Measurements from ENCODE around the gene RHOH.
A peak's percentile ranks its signal among the peaks of the same experiment; 100 is the strongest.
"Not testable (repeated sequence)": the region's sequence is repeated elsewhere in the genome, so short reads cannot be mapped to it uniquely, and the experiment has no call there.

RHOH gene

DNA sequence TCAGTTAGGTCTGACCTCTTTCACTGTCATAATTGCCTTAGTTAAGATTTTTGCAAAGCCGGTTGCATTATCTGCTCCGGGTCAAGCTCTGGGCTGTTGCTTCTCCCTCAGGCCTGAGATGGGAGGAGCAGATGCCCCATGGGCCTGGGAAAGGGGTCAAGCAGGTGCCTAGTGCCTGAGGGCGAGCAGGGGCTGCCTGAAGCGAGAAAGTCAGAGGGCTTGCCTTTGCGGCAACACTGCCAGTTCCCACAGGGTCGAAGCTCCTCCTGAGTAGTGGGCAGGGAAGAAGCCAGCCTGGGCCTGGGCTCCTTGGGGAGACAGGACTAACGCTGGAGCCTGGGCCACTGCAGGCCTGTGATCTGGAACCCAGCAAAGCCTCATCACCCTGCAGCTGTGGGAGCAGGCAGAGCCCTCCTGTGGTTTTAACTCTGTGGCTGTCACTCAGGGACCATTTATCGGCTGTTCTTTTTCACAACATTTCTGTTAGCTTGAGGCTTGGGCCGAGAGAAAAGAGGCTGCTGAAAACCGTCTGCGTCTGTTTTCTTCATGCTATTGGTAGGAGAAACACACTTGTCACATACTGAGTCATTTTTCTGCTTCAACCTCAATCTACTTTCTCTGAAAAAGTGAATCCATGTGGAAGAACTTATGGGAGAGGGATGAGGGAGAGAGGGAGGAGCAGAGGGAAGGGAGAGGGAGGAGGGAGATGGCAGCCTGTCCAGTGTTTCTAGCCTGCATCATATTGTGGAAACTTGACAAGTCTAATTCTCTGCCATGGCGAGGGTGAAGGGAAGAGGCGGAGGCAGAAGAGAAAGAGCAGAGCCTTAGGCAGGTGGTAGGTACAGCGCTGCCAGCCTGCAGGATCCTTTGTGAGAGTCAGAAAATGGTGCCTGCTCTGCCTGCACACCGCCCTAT, 68.4 kb downstream of the RHOH start:
- peak; percentile 12 for DNase-seq

DNA sequence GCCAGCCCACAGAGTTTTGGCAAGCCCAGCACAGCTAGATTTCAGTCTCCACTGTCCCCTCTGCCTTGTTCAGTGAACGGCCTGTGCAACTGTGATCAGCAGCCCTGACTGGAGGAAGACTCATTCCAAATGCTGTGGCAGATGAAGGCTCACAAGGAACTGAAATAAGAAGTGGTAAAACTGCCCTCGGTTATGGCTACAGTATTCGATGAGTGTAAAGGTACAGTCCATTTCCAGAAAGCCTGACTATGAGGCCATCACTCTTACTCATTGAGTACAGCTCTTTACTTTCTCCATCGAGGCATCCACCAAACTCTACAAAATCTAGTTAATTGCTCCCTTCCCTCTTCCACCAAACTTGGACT, 69.1 kb downstream of the RHOH start:
- DNase-seq = no peak

GRCh38 chr4:40269133-40269532, 72.3 kb downstream of the RHOH start:
- no peak for DNase-seq

DNA sequence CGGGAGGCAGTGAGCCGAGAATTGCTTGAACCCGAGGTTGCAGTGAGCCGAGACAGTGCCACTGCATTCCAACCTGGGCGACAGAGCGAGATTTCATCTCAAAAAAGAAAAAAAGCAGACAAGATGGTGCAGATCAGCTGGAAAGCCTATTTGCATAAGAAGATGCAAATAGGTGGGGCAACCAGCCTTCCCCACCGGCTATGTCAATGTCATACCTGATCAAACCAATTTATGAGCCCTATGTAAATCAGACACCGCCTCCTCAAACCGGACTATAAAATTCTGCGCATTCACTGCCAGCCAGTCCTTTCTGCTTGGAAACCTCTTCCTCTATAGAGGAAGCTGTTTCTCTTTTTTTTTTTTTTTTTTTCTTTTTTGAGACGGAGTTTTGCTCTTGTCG, 73.8 kb downstream of the RHOH start:
- DNase-seq = no peak

GRCh38 chr4:40275065-40275730, 78.4 kb downstream of the RHOH start:
- DNase-seq = no peak

- no peak for DNase-seq
Measured at GRCh38 chr4:40276546-40276945, 79.7 kb downstream of the RHOH start.

DNA sequence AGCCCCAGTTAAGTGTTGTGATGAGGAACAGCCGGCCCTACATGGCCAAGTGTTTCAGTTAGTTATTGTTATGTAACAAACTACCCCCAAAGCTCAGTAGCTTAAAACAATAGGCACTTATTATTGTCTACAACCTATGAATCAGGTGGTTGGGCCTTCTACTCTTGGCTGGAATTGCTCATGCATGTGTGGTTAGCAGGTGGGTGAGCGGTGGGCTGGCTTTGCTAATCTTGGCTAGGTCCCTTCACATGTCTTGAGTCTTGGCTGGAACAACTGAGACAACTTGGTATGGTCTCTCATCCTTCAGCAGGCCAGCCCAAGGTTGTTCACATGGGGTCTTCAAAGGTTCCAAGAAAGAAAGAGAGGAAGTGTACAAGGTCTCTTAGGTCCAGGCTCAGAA, 83.8 kb downstream of the RHOH start:
- no peak for DNase-seq

- DNase-seq = no peak
Measured at GRCh38 chr4:40281099-40281498, 84.3 kb downstream of the RHOH start.

DNA sequence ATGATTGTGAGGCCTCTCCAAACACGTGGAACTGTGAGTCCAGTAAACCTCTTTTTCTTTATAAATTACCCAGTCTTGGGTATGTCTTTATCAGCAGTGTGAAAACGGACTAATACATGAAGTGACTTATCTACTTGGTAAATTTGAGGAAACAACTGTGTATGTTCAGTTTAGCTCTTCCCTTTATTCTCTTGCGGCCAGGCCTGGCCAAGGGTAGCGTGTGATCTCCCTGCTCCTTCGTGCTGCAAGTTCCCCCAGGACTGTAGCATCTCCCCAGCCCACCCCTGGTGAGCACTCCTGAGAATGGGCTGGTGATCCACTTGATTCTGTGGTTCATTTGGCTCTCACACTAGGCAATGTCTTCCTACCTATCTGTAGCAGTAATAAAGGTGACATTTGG, 85.1 kb downstream of the RHOH start:
- DNase-seq = no peak

DNA sequence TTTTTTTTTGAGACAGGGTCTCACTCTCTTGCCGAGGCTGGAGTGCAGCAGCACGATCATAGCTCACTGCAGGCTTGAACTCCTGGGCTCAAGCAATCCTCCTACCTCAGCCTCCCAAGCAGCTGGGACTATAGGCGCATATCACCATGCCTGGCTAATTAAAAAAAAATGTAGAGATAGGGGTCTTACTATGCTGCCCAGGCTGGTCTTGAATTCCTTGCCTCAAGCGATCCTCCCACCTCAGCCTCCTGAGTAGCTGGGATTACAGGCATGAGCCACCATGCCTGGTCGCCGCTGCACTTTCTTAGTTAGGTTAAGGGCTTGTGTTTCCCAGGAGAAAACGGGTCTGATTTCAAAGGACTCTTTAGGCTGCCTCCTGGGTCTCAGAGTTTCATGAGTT, 86.0 kb downstream of the RHOH start:
- not testable (repeated sequence) for DNase-seq

GRCh38 chr4:40283413-40283812, 86.6 kb downstream of the RHOH start:
- DNase-seq = no peak

- no peak for DNase-seq
Measured at GRCh38 chr4:40283968-40284367, 87.1 kb downstream of the RHOH start.

GRCh38 chr4:40285692-40286091, 88.9 kb downstream of the RHOH start:
- DNase-seq = no peak

DNA sequence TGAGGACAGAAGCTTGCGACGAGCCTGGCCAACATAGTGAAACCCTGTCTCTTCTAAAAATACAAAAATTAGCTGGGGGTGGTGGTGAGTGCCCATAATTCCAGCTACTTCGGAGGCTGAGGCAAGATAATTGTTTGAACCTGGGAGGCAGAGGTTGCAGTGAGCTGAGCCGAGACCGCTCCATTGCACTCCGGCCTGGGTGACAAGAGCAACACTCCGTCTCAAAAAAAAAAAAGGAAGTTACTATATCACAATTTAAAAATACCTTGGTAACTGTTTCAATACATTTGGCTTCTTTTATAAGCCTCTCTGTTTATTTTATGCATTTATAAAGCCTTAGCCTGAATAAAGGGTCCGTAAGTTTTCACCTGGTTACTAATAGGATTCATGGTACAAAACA, 91.7 kb downstream of the RHOH start:
- DNase-seq = no peak

- no peak for DNase-seq
Measured at GRCh38 chr4:40289366-40290188, 92.7 kb downstream of the RHOH start.

GRCh38 chr4:40290611-40291186, 93.9 kb downstream of the RHOH start:
- not testable (repeated sequence) for DNase-seq

- no peak for DNase-seq
Measured at GRCh38 chr4:40292313-40292759, 95.5 kb downstream of the RHOH start.

DNA sequence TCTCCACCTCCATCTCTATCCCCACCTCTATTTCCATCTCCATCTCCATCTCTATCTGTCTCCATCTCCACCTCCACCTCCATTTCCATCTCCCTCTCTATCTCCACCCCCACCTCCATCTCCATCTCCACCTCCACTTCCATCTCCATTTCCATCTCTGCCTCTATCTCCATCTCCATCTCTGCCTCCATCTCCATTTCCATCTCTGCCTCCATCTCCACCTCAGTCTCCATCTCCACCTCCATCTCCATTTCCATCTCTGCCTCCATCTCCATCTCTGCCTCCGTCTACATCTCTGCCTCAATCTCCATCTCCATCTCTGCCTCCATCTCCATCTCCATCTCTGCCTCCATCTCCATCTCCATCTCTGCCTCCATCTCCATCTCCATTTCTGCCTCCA, 97.5 kb downstream of the RHOH start:
- no peak for DNase-seq

DNA sequence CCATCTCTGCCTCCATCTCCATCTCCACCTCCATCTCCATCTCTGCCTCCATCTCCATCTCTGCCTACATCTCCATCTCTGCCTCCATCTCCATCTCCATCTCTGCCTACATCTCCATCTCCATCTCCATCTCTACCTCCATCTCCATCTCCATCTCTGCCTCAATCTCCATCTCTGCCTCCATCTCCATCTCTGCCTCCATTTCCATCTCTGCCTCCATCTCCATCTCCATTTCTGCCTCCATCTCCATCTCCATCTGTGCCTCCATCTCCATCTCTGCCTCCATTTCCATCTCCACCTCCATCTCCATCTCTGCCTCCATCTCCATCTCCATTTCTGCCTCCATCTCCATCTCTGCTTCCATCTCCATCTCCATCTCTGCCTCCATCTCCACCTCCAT, 98.2 kb downstream of the RHOH start:
- DNase-seq = not testable (repeated sequence)

DNA sequence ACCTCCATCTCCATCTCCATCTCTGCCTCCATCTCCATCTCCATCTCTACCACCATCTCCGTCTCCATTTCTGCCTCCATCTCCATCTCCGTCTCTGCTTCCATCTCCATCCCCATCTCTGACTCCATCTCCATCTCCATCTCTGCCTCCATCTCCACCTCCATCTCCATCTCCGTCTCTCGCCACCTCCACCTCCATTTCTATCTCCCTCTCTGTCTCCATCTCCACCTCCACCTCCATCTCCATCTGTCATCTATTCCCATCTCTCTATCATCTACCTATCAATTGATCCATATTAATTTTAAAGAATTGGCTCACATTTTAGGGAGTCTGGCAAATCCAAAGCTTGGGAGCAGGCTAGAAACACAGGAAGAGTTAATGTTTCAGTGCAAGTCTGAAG, 98.7 kb downstream of the RHOH start:
- DNase-seq = no peak
